Mesenchymal stem cell (in vitro differentiated cells and primary cell): ENCODE measurements around the gene SP3.

Experiments
- DNase-seq: peaks from one replicate; pipeline ENCODE4 v3.0.0-alpha.2; 2013
- H2AFZ ChIP-seq: one replicate; pipeline ENCODE4 v1.6.1; 2013; ENCODE audit warnings: low read depth, mild to moderate bottlenecking, control low read depth, inconsistent platforms, low read length, moderate library complexity
- H2AK5ac ChIP-seq: 2 replicates; pipeline ENCODE4 v1.6.1; 2013; ENCODE audit warnings: low read length, moderate library complexity, mild to moderate bottlenecking, inconsistent platforms; ENCODE audit not compliant: severe bottlenecking
- H2BK120ac ChIP-seq: one replicate; pipeline ENCODE4 v1.6.1; 2013; ENCODE audit warnings: low read depth, mild to moderate bottlenecking, inconsistent platforms, low read length, moderate library complexity
- H2BK12ac ChIP-seq, 2 experiments: one replicate each; pipeline ENCODE4 v1.6.1; 2013; ENCODE audit warnings: inconsistent platforms in 2 of 2, low read length in 2 of 2, mild to moderate bottlenecking in 2 of 2, moderate library complexity in 2 of 2, control low read depth in 1 of 2
- H2BK15ac ChIP-seq: one replicate; pipeline ENCODE4 v1.6.1; 2013; ENCODE audit warnings: mild to moderate bottlenecking, low read depth, inconsistent platforms; ENCODE audit not compliant: poor library complexity, severe bottlenecking
- H2BK5ac ChIP-seq: 2 replicates; pipeline ENCODE4 v1.6.1; 2013; ENCODE audit warnings: low read depth, mild to moderate bottlenecking, low read length, control low read depth, inconsistent platforms; ENCODE audit not compliant: poor library complexity, severe bottlenecking
- H3K14ac ChIP-seq, 2 experiments: one replicate each; pipeline ENCODE4 v1.6.1; 2013; ENCODE audit warnings: inconsistent platforms in 2 of 2, low read length in 2 of 2, control low read depth in 1 of 2, mild to moderate bottlenecking in 1 of 2, moderate library complexity in 1 of 2
- H3K18ac ChIP-seq, 2 experiments: one replicate each; pipeline ENCODE4 v1.6.1; 2013; ENCODE audit warnings: inconsistent platforms in 2 of 2, low read length in 2 of 2, control low read depth in 1 of 2, low read depth in 1 of 2, mild to moderate bottlenecking in 1 of 2
- H3K23ac ChIP-seq, 2 experiments: one replicate each; pipeline ENCODE4 v1.6.1; 2013; ENCODE audit warnings: inconsistent platforms in 2 of 2, low read length in 2 of 2, mild to moderate bottlenecking in 2 of 2, moderate library complexity in 2 of 2, control low read depth in 1 of 2
- H3K27ac ChIP-seq: 2 replicates; pipeline ENCODE4 v1.5.1; 2013; ENCODE audit warnings: mild to moderate bottlenecking, moderate library complexity, low read length, control low read depth, inconsistent platforms; ENCODE audit not compliant: poor library complexity, severe bottlenecking
- H3K27me3 ChIP-seq, 2 experiments: 2 replicates each; pipeline versions ENCODE4 v1.6.1 to v1.7.0; 2013; ENCODE audit warnings: low read length in 2 of 2, mild to moderate bottlenecking in 2 of 2, moderate library complexity in 2 of 2, control low read depth in 1 of 2, inconsistent platforms in 1 of 2; ENCODE audit not compliant: control insufficient read depth in 1 of 2, insufficient read depth in 1 of 2
- H3K36me3 ChIP-seq, 2 experiments: 2 replicates each; pipeline versions ENCODE4 v1.6.1 to v1.7.0; 2013; ENCODE audit warnings: low read length in 2 of 2, control low read depth in 1 of 2, inconsistent platforms in 1 of 2, low read depth in 1 of 2, mild to moderate bottlenecking in 1 of 2; ENCODE audit not compliant: insufficient read depth in 2 of 2, control insufficient read depth in 1 of 2
- H3K4ac ChIP-seq, 2 experiments: one replicate each; pipeline ENCODE4 v1.6.1; 2013; ENCODE audit warnings: inconsistent platforms in 2 of 2, low read length in 2 of 2, mild to moderate bottlenecking in 2 of 2, moderate library complexity in 2 of 2, control low read depth in 1 of 2, low read depth in 1 of 2
- H3K4me1 ChIP-seq: 2 replicates; pipeline ENCODE4 v1.6.1; 2013; ENCODE audit warnings: low read depth, low read length, control low read depth; ENCODE audit not compliant: control insufficient read depth, insufficient read depth
- H3K4me2 ChIP-seq: 2 replicates; pipeline ENCODE4 v1.6.1; 2013; ENCODE audit warnings: low read length, mild to moderate bottlenecking, inconsistent platforms; ENCODE audit not compliant: poor library complexity, severe bottlenecking
- H3K4me3 ChIP-seq, 2 experiments: 2 replicates each; pipeline versions ENCODE4 v1.5.1 to v1.7.0; 2013; ENCODE audit warnings: low read length in 2 of 2, mild to moderate bottlenecking in 2 of 2, control low read depth in 1 of 2, low read depth in 1 of 2; ENCODE audit not compliant: insufficient read depth in 1 of 2
- H3K79me1 ChIP-seq: replicated peaks from 2 replicates; pipeline ENCODE4 v1.6.1; 2013; ENCODE audit warnings: mild to moderate bottlenecking, control low read depth, low read length, inconsistent platforms; ENCODE audit not compliant: poor library complexity, severe bottlenecking
- H3K9ac ChIP-seq: 2 replicates; pipeline ENCODE4 v1.7.0; 2013; ENCODE audit warnings: mild to moderate bottlenecking, low read length, moderate library complexity
- H3K9me3 ChIP-seq: 2 replicates; pipeline ENCODE4 v1.7.0; 2013; ENCODE audit warnings: mild to moderate bottlenecking, low read length; ENCODE audit not compliant: control insufficient read depth
- H4K8ac ChIP-seq: one replicate; pipeline ENCODE4 v1.6.1; 2013; ENCODE audit warnings: inconsistent platforms, mild to moderate bottlenecking, low read length, moderate library complexity
- H4K91ac ChIP-seq: one replicate; pipeline ENCODE4 v1.6.1; 2013; ENCODE audit warnings: mild to moderate bottlenecking, low read length, inconsistent platforms
- WGBS: methylation state at CpG from one replicate; pipeline ENCODE4 v1.1.7; 2013; ENCODE audit warnings: mixed read lengths; 5-methylcytosine and 5-hydroxymethylcytosine counted together

The SP3 gene

DNA sequence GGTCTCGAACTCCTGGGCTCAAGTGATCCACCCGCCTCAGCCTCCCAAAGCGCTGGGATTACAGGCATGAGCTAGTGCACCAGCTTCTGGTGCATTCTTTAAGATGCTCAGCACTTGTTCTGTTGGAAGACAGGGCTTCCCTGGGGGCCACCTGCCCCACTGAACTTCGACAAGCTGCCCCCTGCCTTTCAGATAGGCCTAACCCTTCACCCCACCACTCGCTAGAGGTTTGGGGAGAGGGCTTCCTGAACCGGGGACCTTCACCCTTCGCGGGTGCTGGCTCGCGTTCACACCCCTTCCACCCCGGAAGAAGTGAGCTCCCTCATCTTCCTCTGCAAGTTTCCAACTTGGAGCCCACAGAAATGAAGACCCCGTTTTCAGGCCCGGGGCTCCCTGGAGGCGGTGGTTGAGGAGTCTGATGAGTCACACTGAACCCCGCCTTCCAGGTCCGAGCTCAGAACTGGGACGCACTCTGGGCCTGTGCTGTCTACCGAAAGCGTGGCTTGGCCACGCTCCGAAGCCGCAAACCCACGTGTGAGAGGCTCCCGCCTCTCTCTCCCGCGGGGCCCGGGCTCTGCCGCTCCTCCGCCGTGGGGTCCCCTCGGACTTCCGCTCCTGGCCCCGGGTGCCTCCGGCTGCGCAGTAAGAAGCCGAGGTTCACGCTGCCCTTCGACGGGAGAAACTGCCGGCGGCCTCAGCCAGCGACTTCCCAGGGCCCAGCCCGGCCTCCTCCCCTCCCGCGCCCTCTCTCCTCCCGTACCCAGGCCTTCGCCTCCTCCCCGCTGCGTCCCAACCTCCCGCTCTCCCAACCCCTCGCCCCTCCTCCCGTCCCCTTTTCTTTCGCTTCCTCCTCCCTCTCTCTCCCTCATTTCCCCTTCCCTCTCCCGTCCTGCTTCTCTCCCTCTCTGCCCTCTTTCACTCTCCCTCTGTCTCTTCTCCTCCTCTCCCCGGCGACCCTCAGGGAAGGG, 47.5 kb upstream of the SP3 start:
- DNase-seq, result peak; percentile 39
- peak overlapping the region; percentile 27 for H3K4me2 ChIP-seq
- no peak overlapping the region for H3K14ac ChIP-seq
- H4K8ac ChIP-seq, result peak overlapping the region; percentile 98
- H2AFZ ChIP-seq, result peak overlapping the region; percentile 84
- H3K4me3 ChIP-seq, result peak overlapping the region in 1 of 2 experiments; percentile 81
- no peaks in the 10 kb centered on the region for H3K36me3 ChIP-seq
- H3K4me1 ChIP-seq, result no peaks in the 10 kb centered on the region
- H3K79me1 ChIP-seq, result no peaks in the 10 kb centered on the region
- peak overlapping the region; percentile 98 for H2BK15ac ChIP-seq
- H3K9ac ChIP-seq, result peak overlapping the region; percentile 99
- peak overlapping the region; percentile 94 for H2BK120ac ChIP-seq
- peak overlapping the region; percentile 84 to 94 for H3K18ac ChIP-seq
- H2BK5ac ChIP-seq, result no peak overlapping the region
- peak overlapping the region; percentile 93 for H4K91ac ChIP-seq
- no peaks in the 10 kb centered on the region for H3K27me3 ChIP-seq
- peak overlapping the region; percentile 54 to 64 for H2BK12ac ChIP-seq
- no peak overlapping the region for H3K27ac ChIP-seq
- H2AK5ac ChIP-seq, result no peak overlapping the region
- H3K23ac ChIP-seq, result no peak overlapping the region
- peak overlapping the region; percentile 63 to 75 for H3K4ac ChIP-seq
- WGBS, result 47% methylated on average over 56 of the region's 56 CpGs
- no peaks in the 10 kb centered on the region for H3K9me3 ChIP-seq

- H2AFZ ChIP-seq, result no peak overlapping the region
- H4K8ac ChIP-seq, result no peak overlapping the region
- H3K27ac ChIP-seq, result no peak overlapping the region
- H2BK12ac ChIP-seq, result no peak overlapping the region
- no peaks in the 10 kb centered on the region for H3K79me1 ChIP-seq
- no peak overlapping the region for H3K14ac ChIP-seq
- no peak overlapping the region for H4K91ac ChIP-seq
- no peak overlapping the region for H3K4me2 ChIP-seq
- H3K4me3 ChIP-seq, result peak overlapping the region in 1 of 2 experiments; percentile 81
- H2BK120ac ChIP-seq, result no peak overlapping the region
- H3K36me3 ChIP-seq, result no peaks in the 10 kb centered on the region
- no peak overlapping the region for H2BK15ac ChIP-seq
- peak overlapping the region; percentile 62 for H2AK5ac ChIP-seq
- H3K18ac ChIP-seq, result no peak overlapping the region
- H3K23ac ChIP-seq, result no peak overlapping the region
- H2BK5ac ChIP-seq, result no peak overlapping the region
- H3K9ac ChIP-seq, result peak overlapping the region; percentile 99
- H3K4me1 ChIP-seq, result no peaks in the 10 kb centered on the region
- H3K27me3 ChIP-seq, result no peaks in the 10 kb centered on the region
- H3K4ac ChIP-seq, result no peak overlapping the region
- 100% methylated on average over 2 of the region's 2 CpGs for WGBS
- no peaks in the 10 kb centered on the region for H3K9me3 ChIP-seq
- no peak for DNase-seq
These were observed 46.6 kb upstream of the SP3 start for GRCh38 chr2:174011796-174012195.

DNA sequence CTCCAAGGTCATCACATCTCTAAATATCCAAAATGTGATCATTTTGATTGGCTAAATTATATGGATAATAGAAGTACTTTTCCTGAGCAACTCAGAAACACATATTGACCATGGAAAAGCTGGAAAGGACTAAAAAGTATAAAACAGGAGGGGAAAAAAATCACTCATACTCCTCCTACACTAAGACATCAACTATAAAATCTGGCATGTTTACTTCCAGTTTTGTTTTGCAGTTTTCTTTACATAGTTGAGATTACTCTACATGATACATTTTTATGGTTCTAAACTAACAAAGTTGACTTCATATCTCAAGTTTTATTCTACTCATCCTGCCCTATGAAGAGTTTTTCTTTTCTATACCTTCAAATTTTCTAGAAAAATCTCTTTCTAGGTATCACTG, 46.0 kb upstream of the SP3 start:
- DNase-seq, result no peak
- no peak overlapping the region for H3K4me3 ChIP-seq
- no peaks in the 10 kb centered on the region for H3K36me3 ChIP-seq
- H4K8ac ChIP-seq, result no peak overlapping the region
- H3K9ac ChIP-seq, result peak overlapping the region; percentile 99
- no peak overlapping the region for H3K14ac ChIP-seq
- H3K27ac ChIP-seq, result no peak overlapping the region
- no peak overlapping the region for H3K4ac ChIP-seq
- no peaks in the 10 kb centered on the region for H3K9me3 ChIP-seq
- H3K18ac ChIP-seq, result no peak overlapping the region
- no peaks in the 10 kb centered on the region for H3K4me1 ChIP-seq
- no peak overlapping the region for H3K23ac ChIP-seq
- H2AK5ac ChIP-seq, result no peak overlapping the region
- no peak overlapping the region for H4K91ac ChIP-seq
- H3K27me3 ChIP-seq, result no peaks in the 10 kb centered on the region
- no peak overlapping the region for H2BK15ac ChIP-seq
- H3K79me1 ChIP-seq, result no peaks in the 10 kb centered on the region
- H3K4me2 ChIP-seq, result no peak overlapping the region
- no peak overlapping the region for H2BK12ac ChIP-seq
- no peak overlapping the region for H2BK5ac ChIP-seq
- H2AFZ ChIP-seq, result no peak overlapping the region
- no peak overlapping the region for H2BK120ac ChIP-seq

DNA sequence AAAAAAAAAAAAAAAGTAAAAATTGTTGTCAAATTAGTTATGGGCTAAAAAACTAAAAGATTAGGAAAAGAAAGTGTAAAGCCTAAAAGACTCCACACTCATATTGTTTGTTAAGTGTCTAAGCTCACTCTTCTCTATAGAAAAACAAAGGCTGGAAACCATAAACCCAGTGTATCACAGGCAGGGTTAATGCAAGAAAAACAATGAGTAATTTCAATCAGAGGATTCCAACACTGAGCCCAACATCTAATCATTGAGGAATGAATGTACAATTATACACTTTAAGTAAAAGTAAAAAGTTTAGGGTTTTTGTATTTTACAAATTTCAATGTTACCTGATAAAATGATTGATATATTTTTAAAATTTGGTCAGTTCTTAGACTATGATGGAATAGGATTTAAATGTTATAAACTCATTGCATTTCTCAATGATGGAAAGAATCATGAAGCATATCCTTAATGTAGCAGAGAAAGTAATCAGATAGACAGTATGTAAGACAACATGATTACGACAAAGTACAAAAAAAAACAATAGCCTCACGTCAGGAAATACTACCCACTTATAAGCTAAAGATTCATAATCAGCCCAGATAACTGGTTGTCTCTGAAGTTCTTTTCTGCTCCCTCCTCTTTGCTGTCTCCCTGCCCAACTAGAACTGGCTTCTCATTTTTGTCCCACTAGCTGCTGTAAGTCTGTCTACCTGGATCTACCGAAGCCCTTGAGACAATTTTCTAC, 44.5 kb upstream of the SP3 start:
- no peaks in the 10 kb centered on the region for H3K4me1 ChIP-seq
- H2BK120ac ChIP-seq, result no peak overlapping the region
- H3K27me3 ChIP-seq, result no peaks in the 10 kb centered on the region
- no peaks in the 10 kb centered on the region for H3K79me1 ChIP-seq
- H3K27ac ChIP-seq, result no peak overlapping the region
- H2AFZ ChIP-seq, result no peak overlapping the region
- no peak overlapping the region for H3K4ac ChIP-seq
- H3K4me2 ChIP-seq, result no peak overlapping the region
- H2BK12ac ChIP-seq, result no peak overlapping the region
- whole genome bisulfite sequencing, result 86% methylated on average over 3 of the region's 3 CpGs
- no peak overlapping the region for H4K8ac ChIP-seq
- peak overlapping the region in 1 of 2 experiments; percentile 12 for H3K4me3 ChIP-seq
- H3K23ac ChIP-seq, result no peak overlapping the region
- no peak overlapping the region for H3K18ac ChIP-seq
- no peaks in the 10 kb centered on the region for H3K36me3 ChIP-seq
- no peak overlapping the region for H2BK15ac ChIP-seq
- H4K91ac ChIP-seq, result no peak overlapping the region
- no peak overlapping the region for H2AK5ac ChIP-seq
- H3K9ac ChIP-seq, result peak overlapping the region; percentile 99
- no peaks in the 10 kb centered on the region for H3K9me3 ChIP-seq
- H3K14ac ChIP-seq, result no peak overlapping the region
- H2BK5ac ChIP-seq, result no peak overlapping the region
- no peak for DNase-seq
